Kidney epithelial cell (primary cell): ENCODE results near the gene POMT2. TPM values are rescaled to one million over a fixed set of nuclear protein-coding genes. Genes with fewer than 3 reads are reported as not detected.
"Not testable (repeated sequence)": the region's sequence is repeated elsewhere in the genome, so short reads cannot be mapped to it uniquely, and the experiment has no call there.

Experiments used
- DNase-seq: peaks from one replicate; pipeline ENCODE4 v3.0.0-alpha.2; 2010; ENCODE audit warnings: low read depth
- H3K27me3 ChIP-seq: 2 replicates; pipeline ENCODE4 v1.6.0; 2011; ENCODE audit warnings: low read length; ENCODE audit not compliant: control insufficient read depth, insufficient read depth
- H3K36me3 ChIP-seq: 2 replicates; pipeline ENCODE4 v1.5.1; 2011; ENCODE audit warnings: low read length; ENCODE audit not compliant: control insufficient read depth, insufficient read depth
- H3K4me3 ChIP-seq: 2 replicates; pipeline ENCODE4 v1.5.1; 2011; ENCODE audit warnings: low read depth, mild to moderate bottlenecking, control low read depth, low read length
- CTCF ChIP-seq: IDR thresholded peaks from 2 replicates; pipeline ENCODE4 v1.5.1; 2011; ENCODE audit warnings: mild to moderate bottlenecking, moderate library complexity, low read length, control low read depth, inconsistent platforms; ENCODE audit not compliant: insufficient read depth, poor library complexity, severe bottlenecking
- total RNA-seq: library from RNA; depleted of rRNA; stranded (reverse); fragments of >200 nt; gene quantifications from 2 replicates; pipeline ENCODE4 v1.2.3, GENCODE V29; 2015

The POMT2 gene
- total RNA-seq, 1 donor from 2014 or later = 21.5 TPM

GRCh38 chr14:77324289-77324688 lies 3.6 kb upstream of the POMT2 start:
- no peak for TF ChIP-seq CTCF
- Histone ChIP-seq H3K4me3 (no peak overlapping the region), H3K27me3 (no peaks in the 10 kb centered on the region), H3K36me3 (no peaks in the 10 kb centered on the region)
- no peak for DNase-seq

GRCh38 chr14:77323571-77323970 lies 2.9 kb upstream of the POMT2 start:
- Histone ChIP-seq H3K36me3 (no peaks in the 10 kb centered on the region), H3K4me3 (no peak overlapping the region), H3K27me3 (no peaks in the 10 kb centered on the region)
- DNase-seq = no peak
- TF ChIP-seq CTCF = no peak

- Histone ChIP-seq H3K27me3 (no peaks in the 10 kb centered on the region), H3K4me3 (no peak overlapping the region), H3K36me3 (no peaks in the 10 kb centered on the region)
- no peak for DNase-seq
- TF ChIP-seq CTCF = no peak
Measured at GRCh38 chr14:77322951-77323350, 2.3 kb upstream of the POMT2 start.

GRCh38 chr14:77322250-77322902 lies 1.7 kb upstream of the POMT2 start:
- Histone ChIP-seq H3K27me3 (no peaks in the 10 kb centered on the region), H3K36me3 (no peaks in the 10 kb centered on the region), H3K4me3 (peak overlapping the region; percentile 95)
- no peak for TF ChIP-seq CTCF
- DNase-seq = no peak

- H3K36me3 ChIP-seq = no peaks in the 10 kb centered on the region
- TF ChIP-seq CTCF = no peak
- DNase-seq = no peak
- H3K4me3 ChIP-seq = peak overlapping the region; percentile 95
- H3K27me3 ChIP-seq = no peaks in the 10 kb centered on the region
Measured at GRCh38 chr14:77319422-77319821, 1.3 kb downstream of the POMT2 start.

GRCh38 chr14:77318756-77319155 lies 1.9 kb downstream of the POMT2 start:
- not testable (repeated sequence) for H3K36me3 ChIP-seq, H3K4me3 ChIP-seq, H3K27me3 ChIP-seq, DNase-seq
